ENCODE data around the gene PEX11B. TPM values are rescaled to one million over a fixed set of nuclear protein-coding genes. Genes with fewer than 3 reads are reported as not detected.

The PEX11B gene
- total and polyA plus RNA-seq, 2 of the 4 experiments (the other 2 are of a cell fraction) = 15.4 to 24.3 TPM

DNA sequence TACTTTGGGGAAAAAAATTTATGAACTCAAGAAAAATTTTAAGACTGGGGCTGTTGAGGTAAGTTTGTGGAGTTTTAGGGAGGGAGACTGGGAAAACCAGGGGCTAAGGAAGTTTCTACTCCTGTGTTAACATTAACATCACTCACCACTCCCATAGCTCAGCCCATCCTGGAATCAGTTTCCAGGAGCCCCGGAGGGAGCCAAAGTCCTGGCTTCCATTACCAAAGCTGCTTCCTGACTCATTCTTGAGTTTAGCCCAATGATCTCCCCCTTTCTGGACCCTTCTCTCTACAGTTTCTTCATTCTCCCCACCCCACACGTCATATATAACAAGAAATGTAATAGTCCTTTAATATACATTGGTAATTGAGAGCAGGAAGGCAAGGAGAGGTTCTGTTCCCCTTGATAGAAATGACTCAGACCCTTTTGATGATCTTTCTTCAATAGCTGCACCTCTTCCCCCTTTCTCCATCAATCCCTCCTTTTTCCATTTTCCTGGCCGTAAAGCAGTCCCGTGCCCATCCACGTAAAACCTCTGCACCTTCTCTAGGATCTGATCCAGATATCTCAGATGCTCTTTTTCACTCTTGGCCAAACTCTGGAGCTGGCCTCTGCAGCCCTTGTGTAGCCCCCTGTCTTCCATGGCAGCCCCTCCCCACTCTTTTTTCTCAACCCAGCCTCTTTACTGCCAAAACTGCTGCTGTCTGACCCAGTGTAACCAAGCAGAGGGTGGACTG is 55.1 kb downstream of the PEX11B start:
- Histone ChIP-seq H3K27me3 (ENCODE audit: control insufficient read depth, insufficient read depth, low read length) (no peaks in the 10 kb centered on the region), H3K56ac (ENCODE audit: extremely low read depth, insufficient read depth, low read length) (no peak overlapping the region), H4K91ac (ENCODE audit: insufficient read depth, low read depth, low read length) (no peak overlapping the region), H2BK20ac (ENCODE audit: low read depth, low read length) (no peak overlapping the region), H4K5ac (ENCODE audit: low read depth, low read length) (no peak overlapping the region), H2BK120ac (ENCODE audit: low read depth, low read length) (no peak overlapping the region), H3K36me3 (ENCODE audit: control insufficient read depth, insufficient read depth, low read length) (0 out of 2 replicates have a peak, but pooled peaks cover 1% of the 10 kb centered on the region), H2BK5ac (ENCODE audit: low read depth, low read length, poor library complexity, severe bottlenecking) (no peak overlapping the region), H4K8ac (ENCODE audit: low read depth in 2 of 2, low read length in 2 of 2) (no peak overlapping the region), H3K18ac (ENCODE audit: low read depth, low read length) (no peak overlapping the region), H3K9me1 (ENCODE audit: insufficient read depth, low read length) (peaks cover 4% of the 10 kb centered on the region), H3K23ac (ENCODE audit: low read depth, low read length) (no peak overlapping the region), H3K14ac (replicated peaks; ENCODE audit: low read depth, low read length) (no peak overlapping the region), H3K4ac (ENCODE audit: low read depth, low read length) (no peak overlapping the region), H2AK5ac (ENCODE audit: low read depth, low read length) (no peak overlapping the region), H2AK9ac (replicated peaks; ENCODE audit: low read depth, low read length, poor library complexity) (no peak overlapping the region), H3K4me3 (ENCODE audit: insufficient read depth, low read depth, low read length) (no peak overlapping the region), H3K4me1 (ENCODE audit: control insufficient read depth, insufficient read depth, low read length) (peaks cover 3% of the 10 kb centered on the region), H2AFZ (replicated peaks; ENCODE audit: low read length, poor library complexity) (no peak overlapping the region), H4K20me1 (ENCODE audit: insufficient read depth, low read length) (no peaks in the 10 kb centered on the region), H3K9ac (ENCODE audit: low read depth, low read length) (no peak overlapping the region), H3K27ac (ENCODE audit: insufficient read depth, low read length) (no peak overlapping the region), H3K79me1 (ENCODE audit: low read depth in 1 of 2, low read length in 2 of 2) (peaks cover 0 to 10% of the 10 kb centered on the region in 2 experiments; a peak in 2 of 4 replicates), H2BK15ac (ENCODE audit: low read depth, low read length) (no peak overlapping the region), H3K9me3 (ENCODE audit: control insufficient read depth, insufficient read depth, low read length) (no peaks in the 10 kb centered on the region), H3K4me2 (ENCODE audit: low read depth, low read length) (no peak overlapping the region)
- no TSS peak for BruUV-seq (replicated peaks)
- in situ Hi-C loops (cut with MboI; ENCODE audit: low sequenced_read_pairs) (no loop called here), dilution Hi-C loops (cut with HindIII; ENCODE audit: low sequenced_read_pairs, unreplicated experiment) (no loop called here), intact Hi-C loops (cut with micrococcal nuclease) (no loop called here)
- DNase-seq (no peak), ATAC-seq (ENCODE audit: low read depth) (no peak)
- ChIA-PET CTCF (interaction anchor here (1.1 kb wide), 1 partner anchor 28 kb away, joined by 4 read pairs; no protein-coding TSS in a partner anchor), POLR2A (ENCODE audit: unreplicated experiment) (interaction anchor here (0.6 kb wide), 1 partner anchor 133 kb away, joined by 4 read pairs; no protein-coding TSS in a partner anchor)
- 93% methylated on average over 3 of the region's 5 CpGs; no CpG with 5 or more reads in 1 of the 2 experiments for WGBS, 2 experiments (ENCODE audit: extremely low coverage in 2 of 2, insufficient read length in 1 of 2)
- TF ChIP-seq MAFK (IDR thresholded peaks at IDR 0.05; ENCODE audit: low read depth, low read length) = no peak
- no peak for TF ChIP-seq BHLHE40 (IDR thresholded peaks at IDR 0.05; ENCODE audit: low read depth, low read length)
- no peak for TF ChIP-seq CHD1 (IDR thresholded peaks at IDR 0.05; ENCODE audit: low read depth, low read length)
- TF ChIP-seq MXI1 (IDR thresholded peaks at IDR 0.05; ENCODE audit: borderline replicate concordance, low read depth, low read length) = no peak
- TF ChIP-seq SMC3 (IDR thresholded peaks at IDR 0.05; ENCODE audit: low read depth, low read length) = no peak
- no peak for TF ChIP-seq RFX5 (IDR thresholded peaks at IDR 0.05; ENCODE audit: low read depth, low read length)
- TF ChIP-seq NFE2L2 (IDR thresholded peaks at IDR 0.05; ENCODE audit: low read depth, low read length) = no peak
- no peak for TF ChIP-seq CEBPB (IDR thresholded peaks at IDR 0.05; ENCODE audit: low read depth, low read length)

Other genes with a start within 250 kb of the PEX11B start
- gene PDZK1, start 211.3 kb downstream of the PEX11B start, total RNA-seq (2012; rRNA removed) = 1.4 and 1.7 TPM in 2 replicates
- gene PDZK1, start 211.3 kb downstream of the PEX11B start, polyA plus RNA-seq (2012; rRNA removed) = 1.6 and 2.1 TPM in 2 replicates
- not detected in 2 replicates for gene CD160, start 199.2 kb downstream of the PEX11B start, total RNA-seq (2012; rRNA removed)
- gene CD160, start 199.2 kb downstream of the PEX11B start, polyA plus RNA-seq (2012; rRNA removed) = not detected in 2 replicates
- 22.5 and 22.9 TPM in 2 replicates for gene RNF115, start 94.6 kb downstream of the PEX11B start, total RNA-seq (2012; rRNA removed)
- gene RNF115, start 94.6 kb downstream of the PEX11B start, polyA plus RNA-seq (2012; rRNA removed) = 11.5 and 13.5 TPM in 2 replicates
- gene POLR3C, start 94.5 kb downstream of the PEX11B start, total RNA-seq (2012; rRNA removed) = 69.4 and 94.1 TPM in 2 replicates
- 47.0 and 49.4 TPM in 2 replicates for gene POLR3C, start 94.5 kb downstream of the PEX11B start, polyA plus RNA-seq (2012; rRNA removed)
- 2.3 and 2.8 TPM in 2 replicates for gene NUDT17, start 73.1 kb downstream of the PEX11B start, total RNA-seq (2012; rRNA removed)
- gene NUDT17, start 73.1 kb downstream of the PEX11B start, polyA plus RNA-seq (2012; rRNA removed) = 1.6 and 2.8 TPM in 2 replicates
- gene PIAS3, start 59.6 kb downstream of the PEX11B start, total RNA-seq (2012; rRNA removed) = 10.8 and 11.1 TPM in 2 replicates
- gene PIAS3, start 59.6 kb downstream of the PEX11B start, polyA plus RNA-seq (2012; rRNA removed) = 52.9 and 53.7 TPM in 2 replicates
- gene ANKRD35, start 32.9 kb downstream of the PEX11B start, total RNA-seq (2012; rRNA removed) = 0.90 and 1.1 TPM in 2 replicates
- 2.4 TPM in 2 replicates for gene ANKRD35, start 32.9 kb downstream of the PEX11B start, polyA plus RNA-seq (2012; rRNA removed)
- gene ITGA10, start 8.7 kb downstream of the PEX11B start, total RNA-seq (2012; rRNA removed) = 0.83 and 0.90 TPM in 2 replicates
- 1.3 TPM in 2 replicates for gene ITGA10, start 8.7 kb downstream of the PEX11B start, polyA plus RNA-seq (2012; rRNA removed)
- gene RBM8A, start 8.8 kb upstream of the PEX11B start, total RNA-seq (2012; rRNA removed) = 94.1 and 228 TPM in 2 replicates
- gene RBM8A, start 8.8 kb upstream of the PEX11B start, polyA plus RNA-seq (2012; rRNA removed) = 203 and 251 TPM in 2 replicates
- 14.7 and 18.3 TPM in 2 replicates for gene LIX1L, start 39.3 kb upstream of the PEX11B start, total RNA-seq (2012; rRNA removed)
- 26.9 and 28.8 TPM in 2 replicates for gene LIX1L, start 39.3 kb upstream of the PEX11B start, polyA plus RNA-seq (2012; rRNA removed)
- 0.56 and 0.90 TPM in 2 replicates for gene ANKRD34A, start 45.9 kb upstream of the PEX11B start, total RNA-seq (2012; rRNA removed)
- 1.9 and 2.3 TPM in 2 replicates for gene ANKRD34A, start 45.9 kb upstream of the PEX11B start, polyA plus RNA-seq (2012; rRNA removed)
- gene POLR3GL, start 46.0 kb upstream of the PEX11B start, total RNA-seq (2012; rRNA removed) = 7.9 and 10.3 TPM in 2 replicates
- gene POLR3GL, start 46.0 kb upstream of the PEX11B start, polyA plus RNA-seq (2012; rRNA removed) = 15.3 and 16.3 TPM in 2 replicates
- 60.0 and 77.2 TPM in 2 replicates for gene TXNIP, start 77.9 kb upstream of the PEX11B start, total RNA-seq (2012; rRNA removed)
- gene TXNIP, start 77.9 kb upstream of the PEX11B start, polyA plus RNA-seq (2012; rRNA removed) = 21.8 and 36.4 TPM in 2 replicates
- not detected in 2 replicates for gene HJV, start 103.0 kb upstream of the PEX11B start, total RNA-seq (2012; rRNA removed)
- not detected in 2 replicates for gene HJV, start 103.0 kb upstream of the PEX11B start, polyA plus RNA-seq (2012; rRNA removed)
- 1.1 and 1.4 TPM in 2 replicates for gene NBPF10, start 226.1 kb upstream of the PEX11B start, total RNA-seq (2012; rRNA removed)
- 0.86 and 0.91 TPM in 2 replicates for gene NBPF10, start 226.1 kb upstream of the PEX11B start, polyA plus RNA-seq (2012; rRNA removed)

Measured in IMR-90 (cell line).